B cell (primary cell): Measurements from ENCODE around the gene XPO6.

Experiments used
- CTCF ChIP-seq: fragments of 200-600 bp; IDR thresholded peaks from one replicate; pipeline ENCODE4 v1.8.0; 2022; ENCODE audit warnings: antibody characterized with exemption, mild to moderate bottlenecking
- EZH2 ChIP-seq: IDR thresholded peaks from 2 replicates; pipeline ENCODE4 v1.6.1; 2012; ENCODE audit warnings: borderline replicate concordance, low read depth, mild to moderate bottlenecking, moderate library complexity, low read length; ENCODE audit not compliant: insufficient read depth, poor library complexity, severe bottlenecking

GRCh38 chr16:28175715-28176114 lies 36.0 kb downstream of the XPO6 start:
- no peak for TF ChIP-seq CTCF
- no peak for TF ChIP-seq EZH2
